NCI-H2107 treated with DMSO at 0.1 percent for 48 hours (cell line): ENCODE results near the gene TOPORS.

ENCODE experiments used
- DNase-seq: peaks from one replicate; lab custom pipeline; 2025; ENCODE audit not compliant: unreplicated experiment; lab: John Stamatoyannopoulos, UW

The TOPORS gene

DNA sequence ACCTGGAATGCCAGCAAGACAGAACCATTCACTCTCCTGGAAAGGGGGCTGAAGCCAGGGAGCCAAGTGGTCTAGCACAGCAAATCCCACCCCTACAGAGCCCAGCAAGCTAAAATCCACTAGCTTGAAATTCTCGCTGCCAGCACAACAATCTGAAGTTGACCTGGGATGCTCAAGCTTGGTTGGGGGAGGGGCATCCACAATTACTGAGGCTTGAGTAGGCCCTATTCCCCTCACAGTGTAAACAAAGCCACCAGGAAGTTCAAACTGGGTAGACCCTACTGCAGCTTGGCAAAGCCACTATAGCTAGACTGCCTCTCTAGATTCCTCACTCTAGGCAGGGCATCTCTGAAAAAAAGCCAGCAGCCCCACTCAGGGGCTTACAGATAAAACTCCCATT lies 43.7 kb downstream of the TOPORS start:
- DNase-seq: no peak

DNA sequence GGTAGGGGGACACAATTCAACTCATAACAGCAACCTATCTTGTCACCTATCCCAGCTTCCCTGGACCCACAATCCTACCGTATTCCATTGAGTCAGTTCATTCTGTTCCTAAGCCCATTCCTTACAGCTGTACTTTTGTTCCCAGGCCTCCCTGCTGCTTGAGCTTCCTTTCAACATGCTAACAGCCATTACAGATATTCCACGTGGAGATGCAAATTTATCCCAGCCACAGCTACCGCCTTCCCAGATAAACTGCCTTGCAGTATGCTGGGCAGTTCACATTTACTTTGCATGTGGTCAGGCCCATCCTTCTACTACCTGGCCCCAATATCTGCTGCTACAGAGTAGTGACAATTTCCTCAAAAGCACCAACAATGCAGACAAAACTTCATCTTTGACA lies 49.4 kb downstream of the TOPORS start:
- DNase-seq: no peak

DNA sequence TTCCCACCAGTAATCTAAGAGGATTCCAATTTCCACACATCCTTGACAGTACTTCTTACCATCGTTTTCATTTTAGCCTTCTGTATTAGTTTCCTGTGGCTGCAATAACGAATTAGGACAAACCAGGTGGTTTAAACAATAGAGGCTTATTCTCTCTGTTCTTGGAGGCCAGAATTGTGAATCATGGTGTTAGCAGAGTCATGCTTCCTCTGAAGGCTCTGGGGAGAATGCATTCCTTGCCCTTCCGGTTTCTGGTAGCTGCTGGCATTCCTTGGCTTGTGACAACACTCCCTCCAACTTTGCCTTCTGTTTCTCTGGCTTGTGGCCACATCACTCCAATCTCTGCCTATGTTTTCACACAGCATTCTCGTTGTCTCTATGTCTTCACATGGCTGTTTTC lies 49.9 kb downstream of the TOPORS start:
- DNase-seq: no peak

DNA sequence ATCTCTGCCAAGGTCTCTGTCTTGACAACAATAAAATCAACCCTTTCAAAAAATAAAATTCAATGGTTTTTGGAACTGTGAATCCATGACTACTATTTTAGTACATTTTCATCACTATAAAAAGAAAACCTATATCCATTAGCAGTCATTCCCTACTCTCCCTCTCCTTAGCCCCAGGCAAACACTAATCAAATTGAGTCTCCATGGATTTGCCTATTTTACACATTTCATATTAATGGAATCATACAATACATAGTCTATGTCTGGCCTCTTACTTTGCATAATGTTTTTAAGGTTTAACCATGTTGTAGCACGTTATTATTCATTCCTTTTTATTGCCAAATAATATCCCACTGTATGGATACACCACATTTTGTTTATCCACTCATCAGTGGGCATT lies 50.5 kb downstream of the TOPORS start:
- no peak for DNase-seq

DNA sequence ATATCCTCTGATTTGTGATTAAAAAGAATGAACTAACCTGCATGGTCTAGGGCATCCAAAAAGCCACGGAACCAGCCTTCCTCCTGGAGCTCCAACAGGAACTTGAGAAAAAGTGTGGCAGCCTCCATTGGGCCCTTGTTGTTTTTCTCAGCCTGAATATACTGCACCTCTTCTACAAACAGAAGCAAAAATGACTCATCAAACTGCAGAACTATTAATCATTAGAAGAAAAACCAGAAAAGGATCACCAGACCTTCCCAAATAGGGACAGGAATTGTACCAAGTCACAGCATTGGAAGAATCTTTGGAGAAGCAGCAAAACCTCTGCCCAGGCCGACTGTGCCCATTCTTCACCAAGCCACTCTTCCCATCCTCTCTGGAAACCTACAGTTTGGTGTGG lies 51.6 kb downstream of the TOPORS start:
- DNase-seq: no peak

DNA sequence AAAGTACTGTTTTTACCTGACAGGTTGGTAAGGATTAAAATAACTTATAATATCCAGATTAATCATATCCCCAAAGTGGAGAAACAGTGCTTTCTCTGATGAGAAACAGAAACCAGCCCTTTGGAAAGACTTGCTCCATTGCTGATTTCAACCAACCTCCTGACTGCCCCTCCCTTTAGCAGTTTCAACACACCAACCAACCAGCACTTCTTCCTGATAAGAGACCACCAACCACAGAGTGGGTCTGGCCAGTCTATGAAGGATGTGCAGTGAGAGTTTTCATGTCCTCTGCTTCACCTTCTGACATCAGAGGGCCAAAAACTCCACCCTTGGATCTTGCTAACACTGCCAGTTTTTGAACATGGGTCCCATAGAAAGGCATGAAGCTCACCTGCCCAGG lies 54.5 kb downstream of the TOPORS start:
- DNase-seq: no peak

DNA sequence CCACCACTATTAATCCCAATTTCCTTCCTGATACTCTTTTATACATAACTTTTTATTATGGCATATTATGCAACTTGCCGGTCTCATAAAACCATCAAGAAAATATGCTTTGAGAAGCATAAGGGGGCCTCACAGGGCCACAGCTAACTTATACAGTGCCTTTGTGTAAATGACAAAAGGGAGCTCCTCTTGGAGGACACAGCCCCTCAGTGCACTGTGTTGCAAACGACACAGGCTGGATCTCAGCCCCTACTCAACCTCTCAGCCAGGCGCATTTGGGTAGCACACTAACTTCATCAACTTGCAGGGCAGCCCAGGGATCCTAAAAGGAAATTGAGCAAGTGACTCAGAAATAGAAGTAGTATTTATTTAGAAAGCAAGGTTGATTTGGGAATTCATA lies 61.8 kb downstream of the TOPORS start:
- DNase-seq: no peak
